Stimulated activated CD8-positive, alpha-beta memory T cell treated with anti-CD3 and anti-CD28 coated beads, Interleukin-7, amount 100 ng/mL, for 1 hour (primary cell): ENCODE results near the gene TGOLN2.
"Not testable (repeated sequence)": the region's sequence is repeated elsewhere in the genome, so short reads cannot be mapped to it uniquely, and the experiment has no call there.

Source experiments
- DNase-seq, 2 donors: peaks; one replicate each; pipeline ENCODE4 v3.0.0-alpha.2; 2020; ENCODE audit warnings: low read depth in 2 of 2

Gene TGOLN2

GRCh38 chr2:85327822-85328617 is at the start of gene TGOLN2:
Gene TGOLN2, minus strand, starts transcription at chr2:85327989. Its CDS starts 27 bp downstream, at chr2:85327962.
- peak; percentile 85 to 87 for DNase-seq

GRCh38 chr2:85377083-85377482 is 49.3 kb upstream of the TGOLN2 start:
- no peak for DNase-seq

GRCh38 chr2:85376291-85377065 is 48.7 kb upstream of the TGOLN2 start:
- DNase-seq: no peak

DNA sequence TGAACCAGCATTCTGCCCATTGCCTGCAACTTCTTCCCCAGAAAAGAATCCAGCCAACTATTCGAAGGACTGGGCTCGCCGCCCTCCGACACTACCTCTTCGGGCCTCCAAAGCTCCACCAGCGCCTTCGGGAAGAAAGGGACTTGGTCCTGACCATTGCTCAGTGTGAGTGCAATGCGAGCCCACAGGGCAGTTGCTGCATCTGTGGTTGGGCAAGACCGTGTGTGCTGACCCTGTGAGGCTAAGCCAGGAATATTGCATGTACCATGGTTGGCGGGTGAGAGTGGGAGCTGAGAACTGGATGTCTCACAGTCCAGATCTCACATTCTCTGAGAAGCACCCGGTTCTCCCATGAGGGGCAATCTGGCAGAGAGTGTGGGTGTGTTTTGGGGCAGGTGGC is 43.3 kb upstream of the TGOLN2 start:
- DNase-seq: no peak

GRCh38 chr2:85369500-85369899 is 41.7 kb upstream of the TGOLN2 start:
- DNase-seq: no peak

GRCh38 chr2:85368921-85369320 is 41.1 kb upstream of the TGOLN2 start:
- DNase-seq: no peak

GRCh38 chr2:85367180-85367579 is 39.4 kb upstream of the TGOLN2 start:
- DNase-seq: no peak

DNA sequence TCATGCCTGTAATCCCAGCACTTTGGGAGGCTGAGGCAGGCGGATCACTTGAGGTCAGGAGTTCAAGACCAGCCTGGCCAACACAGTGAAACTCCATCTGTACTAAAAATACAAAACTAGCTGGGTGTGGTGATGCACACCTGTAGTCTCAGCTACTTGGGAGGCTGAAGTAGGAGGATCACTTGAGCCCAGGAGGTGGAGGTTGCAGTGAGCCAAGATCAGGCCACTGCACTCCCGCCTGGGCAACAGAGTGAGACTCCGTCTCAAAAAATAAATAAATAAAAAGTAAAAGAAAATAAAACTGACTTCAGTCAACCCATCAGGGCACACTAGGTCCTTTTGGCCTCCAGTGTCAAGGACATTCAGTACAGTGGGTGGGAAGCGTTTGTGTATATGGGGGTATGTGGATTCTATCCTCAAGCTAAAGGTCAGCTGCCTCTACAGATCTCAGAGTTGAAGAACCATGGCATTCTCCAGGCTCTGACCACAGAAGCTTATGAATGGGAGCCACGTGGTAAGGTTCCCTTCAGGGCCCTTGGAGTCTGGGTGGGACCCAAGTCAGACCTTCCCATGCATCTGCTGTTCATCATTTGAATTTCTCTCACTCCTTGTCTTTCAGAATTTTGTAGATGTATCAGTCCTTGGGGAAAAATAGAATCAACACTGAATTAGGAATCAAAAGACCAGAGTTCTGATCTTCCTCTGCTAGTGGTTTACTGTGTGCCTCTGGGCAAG is 35.0 kb upstream of the TGOLN2 start:
- not testable (repeated sequence) for DNase-seq

- no peak for DNase-seq
These were observed 29.9 kb upstream of the TGOLN2 start for GRCh38 chr2:85357736-85358135.

- DNase-seq: no peak
These were observed 28.4 kb upstream of the TGOLN2 start for GRCh38 chr2:85356186-85356585.

DNA sequence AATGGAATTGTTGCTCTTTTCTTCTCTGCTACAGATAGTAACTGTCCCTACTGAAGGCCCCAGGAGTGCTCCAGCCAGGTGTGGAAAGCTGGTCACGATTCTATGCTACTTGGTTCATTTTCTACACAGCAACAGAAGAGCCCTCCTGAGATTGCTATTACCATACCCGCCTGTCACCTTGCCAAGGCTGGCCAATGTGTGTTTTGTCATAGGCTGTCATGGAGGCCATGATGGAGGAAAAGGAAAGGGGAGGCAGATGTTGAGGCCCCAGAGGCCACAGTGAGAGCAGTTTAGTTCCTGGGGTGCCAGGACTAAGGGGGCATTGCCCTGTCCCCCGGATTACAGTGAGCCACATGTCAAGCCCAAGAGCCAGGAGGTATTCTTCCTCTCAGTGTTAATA is 27.7 kb upstream of the TGOLN2 start:
- DNase-seq: no peak

GRCh38 chr2:85355073-85355410 is 27.3 kb upstream of the TGOLN2 start:
- DNase-seq: no peak

DNA sequence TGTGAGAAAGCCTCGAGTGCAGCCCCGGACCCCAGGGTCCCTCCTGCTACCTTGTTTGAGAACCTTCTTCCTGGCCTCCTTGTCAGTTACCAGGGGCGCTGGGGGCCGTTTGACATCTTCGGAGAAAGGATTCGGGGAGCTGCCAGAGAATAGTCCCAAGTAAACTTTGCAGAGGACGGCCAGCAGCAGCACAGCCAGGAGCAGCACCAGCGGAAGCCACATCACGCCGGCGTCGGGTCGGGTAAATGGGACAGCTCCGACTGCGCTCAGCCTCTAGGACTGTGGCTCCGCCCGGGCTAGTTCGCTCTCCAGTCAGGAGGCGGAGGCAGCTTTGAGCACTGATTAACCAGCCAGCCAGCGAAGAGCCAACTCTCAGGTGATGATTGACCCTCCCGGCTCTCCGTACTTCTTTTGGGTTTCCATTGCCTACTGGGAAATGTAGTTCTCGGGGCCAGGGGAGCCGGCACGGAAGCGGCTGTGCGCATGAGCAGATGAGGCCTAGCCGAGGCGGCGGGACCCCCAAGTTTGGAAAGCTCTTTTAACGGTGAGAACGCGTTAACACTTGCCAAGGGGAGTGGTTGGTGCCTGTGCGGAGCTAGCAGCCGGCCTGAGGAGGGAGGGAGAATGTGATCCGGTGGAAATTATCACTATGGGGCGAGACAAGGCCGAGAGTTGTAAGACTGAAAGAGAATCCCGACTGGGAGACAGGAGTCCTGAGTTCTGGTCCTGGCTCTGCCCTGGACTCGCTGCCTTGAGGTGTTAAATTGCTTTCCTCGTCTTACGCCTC is 26.7 kb upstream of the TGOLN2 start, which contains the start of the genes ELMOD3 and RETSAT:
Gene ELMOD3 (plus strand): TSS at position 484 of the 787 bp plus-strand sequence. CDS start 2,430 bp downstream, outside the sequence.
Gene RETSAT (minus strand): TSS at position 243 of the 787 bp plus-strand sequence. CDS start 21 bp downstream, at position 222.
- DNase-seq: peak; percentile 89 to 92

DNA sequence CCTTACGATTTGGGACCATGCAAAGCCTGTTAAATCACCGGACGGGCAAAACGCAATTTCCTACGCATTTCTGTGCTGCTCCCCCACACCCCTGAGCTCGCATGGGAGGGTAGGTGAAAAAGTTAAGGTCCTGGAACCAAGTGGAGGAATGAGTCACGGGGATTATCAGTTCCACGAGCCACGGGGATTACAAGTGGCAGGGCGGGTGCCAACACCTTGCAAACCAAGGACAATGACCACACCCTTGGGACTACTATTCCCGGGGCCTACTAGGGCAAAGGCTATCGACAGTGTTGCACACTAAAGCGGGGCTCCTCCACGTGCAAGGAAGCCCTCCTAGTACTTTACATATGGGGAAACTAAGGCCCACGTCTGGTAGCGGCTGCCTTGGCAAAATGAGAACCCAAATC is 26.1 kb upstream of the TGOLN2 start:
- DNase-seq: no peak

DNA sequence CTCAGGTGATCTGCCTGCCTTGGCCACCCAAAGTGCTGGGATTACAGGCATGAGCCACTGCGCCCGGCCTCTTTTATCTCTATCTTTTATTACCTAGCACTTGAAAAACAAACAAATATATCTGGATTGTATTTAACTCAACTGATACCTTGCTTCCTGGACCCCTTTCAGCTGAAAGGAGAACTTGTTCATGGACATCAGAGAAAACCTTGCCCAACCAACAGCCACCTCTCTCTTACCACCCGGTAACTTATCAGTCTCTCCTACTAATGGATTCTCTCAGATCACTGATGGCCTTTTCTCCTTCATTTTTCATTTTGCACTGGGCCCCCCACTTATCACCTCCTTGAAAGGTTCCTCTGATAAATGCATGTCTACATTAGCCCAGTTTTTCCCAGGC is 19.8 kb upstream of the TGOLN2 start:
- DNase-seq: no peak

DNA sequence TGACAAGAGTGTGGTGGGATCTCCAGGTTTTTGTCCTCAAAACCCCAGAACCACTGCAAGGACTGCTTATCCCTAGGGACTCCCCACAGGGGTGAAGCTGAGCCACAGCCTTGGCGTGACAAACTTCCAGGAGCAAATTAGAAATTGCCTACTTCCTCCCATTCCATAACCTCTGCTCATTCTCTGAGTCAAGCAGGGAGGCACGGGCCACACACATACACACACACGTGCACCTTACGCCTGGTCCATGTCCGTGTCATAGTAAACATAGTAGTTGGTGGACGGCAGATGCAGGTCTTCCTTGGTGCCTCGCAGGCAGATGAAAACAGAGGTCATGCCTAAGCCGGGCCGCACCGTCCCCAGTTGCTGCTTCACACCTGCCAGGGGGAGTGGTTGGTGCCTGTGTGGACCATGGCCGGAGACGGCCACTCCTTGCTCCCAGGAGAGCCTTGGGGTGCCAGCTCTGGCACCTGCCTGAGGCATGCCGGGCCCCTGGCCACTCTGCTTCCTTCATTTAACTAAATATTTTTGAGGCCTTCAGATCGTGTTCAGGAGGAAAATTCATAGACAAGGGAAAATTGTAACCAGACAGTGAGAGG is 16.7 kb upstream of the TGOLN2 start:
- no peak for DNase-seq

GRCh38 chr2:85343207-85343895 is 15.6 kb upstream of the TGOLN2 start:
- not testable (repeated sequence) for DNase-seq

- no peak for DNase-seq
These were observed 14.4 kb upstream of the TGOLN2 start for GRCh38 chr2:85342156-85342555.

DNA sequence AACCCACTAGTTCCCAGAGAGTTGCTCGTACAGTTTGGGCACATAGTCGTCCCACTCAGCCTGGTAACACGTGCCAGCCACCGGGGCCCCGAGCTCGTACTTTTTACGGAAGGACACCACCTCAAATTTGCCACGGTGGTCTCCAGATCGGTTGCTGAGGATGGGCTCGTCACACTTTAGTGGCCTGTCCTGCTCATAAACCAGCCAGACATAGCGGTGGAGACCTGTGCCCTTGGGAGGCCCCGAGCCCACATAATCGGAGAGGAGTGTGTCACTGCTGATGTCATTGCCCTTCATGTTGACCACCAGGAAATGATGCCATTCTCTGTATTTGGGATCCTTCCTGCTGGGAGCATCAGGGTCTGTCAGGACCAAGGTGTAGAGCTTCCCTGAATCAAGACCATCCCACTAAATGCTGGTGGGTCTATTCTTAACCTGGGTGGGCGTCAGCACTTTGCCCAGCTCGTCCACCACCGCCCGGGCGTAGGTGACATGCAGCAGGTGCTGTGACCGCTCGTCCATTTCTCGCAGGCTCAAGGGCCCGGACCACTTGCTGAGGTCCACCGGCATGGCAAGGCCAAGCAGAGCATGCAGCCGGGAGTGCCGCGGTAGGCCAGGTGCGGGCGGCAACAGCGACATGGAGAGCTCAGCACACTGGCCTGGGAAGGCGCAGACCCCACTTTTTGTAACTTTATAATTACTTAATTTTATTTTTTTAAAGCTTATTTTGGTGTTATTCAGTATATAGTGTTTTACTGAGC is 13.7 kb upstream of the TGOLN2 start:
- DNase-seq: no peak
